Thymus (tissue), 14 donors: ENCODE data around the gene LRRC8A. TPM values are rescaled to one million over a fixed set of nuclear protein-coding genes. Genes with fewer than 3 reads are reported as not detected.

Source experiments
- DNase-seq, 9 donors: peaks; one replicate each; pipeline ENCODE4 v3.0.0-alpha.2; 2013; ENCODE audit warnings: low spot score in 9 of 9, low read depth in 6 of 9, missing footprints in 1 of 9
- H3K27ac ChIP-seq, 2 donors: one replicate each; pipeline ENCODE4 v1.5.1; 2013; ENCODE audit warnings: control low read depth in 1 of 2, low read depth in 1 of 2, low read length in 1 of 2, mild to moderate bottlenecking in 1 of 2, moderate library complexity in 1 of 2
- H3K27me3 ChIP-seq, 2 donors: one replicate each; pipeline ENCODE4 v1.5.1; 2013; ENCODE audit warnings: low read length in 1 of 2; ENCODE audit not compliant: control insufficient read depth in 2 of 2, insufficient read depth in 1 of 2
- H3K36me3 ChIP-seq, 2 donors: one replicate each; pipeline ENCODE4 v1.5.1; 2013; ENCODE audit warnings: low read length in 1 of 2, mild to moderate bottlenecking in 1 of 2, moderate library complexity in 1 of 2; ENCODE audit not compliant: control insufficient read depth in 2 of 2, insufficient read depth in 2 of 2
- H3K4me1 ChIP-seq, 2 donors: one replicate each; pipeline ENCODE4 v1.5.1; 2013; ENCODE audit warnings: low read length in 2 of 2; ENCODE audit not compliant: control insufficient read depth in 2 of 2, insufficient read depth in 2 of 2
- H3K4me3 ChIP-seq, 2 donors: one replicate each; pipeline ENCODE4 v1.5.1; 2013; ENCODE audit warnings: low read length in 2 of 2, control low read depth in 1 of 2, mild to moderate bottlenecking in 1 of 2
- H3K9me3 ChIP-seq, 2 donors: one replicate each; pipeline ENCODE4 v1.5.1; 2013; ENCODE audit warnings: low read length in 1 of 2, mild to moderate bottlenecking in 1 of 2; ENCODE audit not compliant: control insufficient read depth in 2 of 2, insufficient read depth in 1 of 2
- WGBS: extraction: QIAGEN DNeasy Blood & Tissue Kit; methylation state at CpG from one replicate; pipeline ENCODE4 v1.1.7; 2013; 5-methylcytosine and 5-hydroxymethylcytosine counted together
- long read RNA-seq, 10 donors: transcript quantifications; one replicate each; lab custom pipeline, GENCODE V29; 2026
- polyA plus RNA-seq: library from polyadenylated mRNA; stranded (reverse); fragments of 200-250 nt; gene quantifications from one replicate; pipeline ENCODE4 v1.2.3, GENCODE V29; 2013
- total RNA-seq: library from RNA; stranded (reverse); fragments of 120-200 nt; gene quantifications from one replicate; pipeline ENCODE4 v1.2.4, GENCODE V29; 2013
- donor health status: healthy.

Gene LRRC8A
- total RNA-seq, result 9.5 TPM
- polyA plus RNA-seq, result 10.3 TPM
- long read RNA-seq, donor 1, result 0 reads
- long read RNA-seq, donor 2, result 0 reads
- long read RNA-seq, donor 3, full-length matches to known transcripts, result 2 of 2 reads
- long read RNA-seq, donor 3, partial matches to known transcripts, result 0 of 2 reads
- long read RNA-seq, donor 3, other reads (novel, unspliced or antisense), result 0 of 2 reads
- long read RNA-seq, donor 4, full-length matches to known transcripts, result 1 of 9 reads
- long read RNA-seq, donor 4, partial matches to known transcripts, result 8 of 9 reads
- long read RNA-seq, donor 4, other reads (novel, unspliced or antisense), result 0 of 9 reads
- long read RNA-seq, donor 5, full-length matches to known transcripts, result 2 of 2 reads
- long read RNA-seq, donor 5, partial matches to known transcripts, result 0 of 2 reads
- long read RNA-seq, donor 5, other reads (novel, unspliced or antisense), result 0 of 2 reads
- long read RNA-seq, donor 6, full-length matches to known transcripts, result 1 of 1 reads
- long read RNA-seq, donor 6, partial matches to known transcripts, result 0 of 1 reads
- long read RNA-seq, donor 6, other reads (novel, unspliced or antisense), result 0 of 1 reads
- long read RNA-seq, donor 7, result 0 reads
- long read RNA-seq, donor 8, result 0 reads
- long read RNA-seq, donor 9, result 0 reads
- long read RNA-seq, donor 10, full-length matches to known transcripts, result 1 of 7 reads
- long read RNA-seq, donor 10, partial matches to known transcripts, result 6 of 7 reads
- long read RNA-seq, donor 10, other reads (novel, unspliced or antisense), result 0 of 7 reads

DNA sequence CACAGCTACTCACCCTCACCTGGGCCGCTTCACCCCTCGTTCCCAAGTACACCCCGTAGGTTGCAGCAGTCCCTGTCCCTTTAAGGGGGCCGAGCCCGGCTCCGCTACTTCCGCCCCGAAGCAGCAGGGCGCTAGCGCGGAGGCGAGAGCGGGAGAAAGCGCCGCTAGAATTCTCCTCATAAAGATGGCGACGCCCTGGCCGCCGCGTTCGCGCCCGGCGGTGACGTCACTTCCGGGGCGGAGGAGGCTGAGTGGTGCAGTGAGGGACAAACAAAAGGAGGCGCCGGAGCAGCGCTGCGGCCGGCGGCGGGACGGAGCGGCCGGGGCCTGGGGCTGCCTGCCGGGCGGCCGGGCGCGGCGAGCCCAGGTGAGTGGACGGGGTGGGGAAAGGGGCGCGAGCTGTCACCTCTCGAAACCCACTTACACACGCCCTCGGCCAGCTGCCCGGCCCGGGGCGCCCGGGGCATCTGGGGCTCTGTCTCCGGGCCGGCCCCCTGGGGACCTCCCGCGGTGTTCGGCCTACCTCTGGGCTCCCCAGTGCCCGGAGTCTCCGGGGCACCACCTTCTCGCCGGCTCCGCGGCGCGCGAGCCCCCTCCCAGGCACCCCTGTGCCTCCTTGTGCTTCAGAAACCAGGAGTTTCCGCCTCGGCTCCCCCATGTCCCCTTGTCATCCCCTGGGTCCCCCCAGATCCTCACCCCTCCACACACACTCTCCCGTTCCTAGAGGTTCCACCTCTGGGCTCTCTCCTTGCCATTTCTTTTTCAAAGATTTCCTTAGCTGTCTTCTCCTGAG lies at the start of gene LRRC8A, which contains the start of gene KYAT1:
Gene LRRC8A, plus strand, starts transcription at position 250 of the 793 bp plus-strand sequence. CDS start 25,032 bp downstream, outside the sequence.
Gene KYAT1, minus strand, starts transcription at position 67 of the 793 bp plus-strand sequence. CDS start 36,545 bp downstream, outside the sequence.
- DNase-seq, result peak; percentile 90 to 99 (median 96)
- H3K4me1 ChIP-seq, result peaks cover 7 to 22% of the 10 kb centered on the region in 2 donors

GRCh38 chr9:128833696-128834095 lies 48.2 kb upstream of the LRRC8A start:
- Histone ChIP-seq H3K27ac (no peak overlapping the region), H3K9me3 (peaks cover 0 to 6% of the 10 kb centered on the region in 2 donors), H3K36me3 (peaks cover 7 to 28% of the 10 kb centered on the region in 2 donors), H3K4me1 (peaks cover 2 to 12% of the 10 kb centered on the region in 2 donors), H3K27me3 (no peaks in the 10 kb centered on the region), H3K4me3 (no peak overlapping the region)
- WGBS, result 96% methylated on average over 10 of the region's 10 CpGs
- no peak for DNase-seq

More for the DNA sequence above, at the start of gene LRRC8A, which contains the start of gene KYAT1:
- peak within 1 kb of the TSS; percentile 77 to 90 for H3K27ac ChIP-seq
- H3K36me3 ChIP-seq, result peaks cover 13 to 18% of the 10 kb centered on the region in 2 donors
- under 1% methylated on average over 70 of the region's 70 CpGs for WGBS
- H3K4me3 ChIP-seq, result peak within 1 kb of the TSS; percentile 92 to 95
- no peaks in the 10 kb centered on the region for H3K27me3 ChIP-seq
- H3K9me3 ChIP-seq, result peaks cover 0 to 6% of the 10 kb centered on the region in 2 donors

- Histone ChIP-seq H3K4me3 (no peak overlapping the region), H3K36me3 (peaks cover 7 to 28% of the 10 kb centered on the region in 2 donors), H3K27ac (no peak overlapping the region), H3K9me3 (no peaks in the 10 kb centered on the region), H3K27me3 (no peaks in the 10 kb centered on the region), H3K4me1 (no peaks in the 10 kb centered on the region)
- 98% methylated on average over 28 of the region's 28 CpGs for WGBS
- no peak for DNase-seq
These were observed 46.4 kb upstream of the LRRC8A start for GRCh38 chr9:128835246-128836210.

DNA sequence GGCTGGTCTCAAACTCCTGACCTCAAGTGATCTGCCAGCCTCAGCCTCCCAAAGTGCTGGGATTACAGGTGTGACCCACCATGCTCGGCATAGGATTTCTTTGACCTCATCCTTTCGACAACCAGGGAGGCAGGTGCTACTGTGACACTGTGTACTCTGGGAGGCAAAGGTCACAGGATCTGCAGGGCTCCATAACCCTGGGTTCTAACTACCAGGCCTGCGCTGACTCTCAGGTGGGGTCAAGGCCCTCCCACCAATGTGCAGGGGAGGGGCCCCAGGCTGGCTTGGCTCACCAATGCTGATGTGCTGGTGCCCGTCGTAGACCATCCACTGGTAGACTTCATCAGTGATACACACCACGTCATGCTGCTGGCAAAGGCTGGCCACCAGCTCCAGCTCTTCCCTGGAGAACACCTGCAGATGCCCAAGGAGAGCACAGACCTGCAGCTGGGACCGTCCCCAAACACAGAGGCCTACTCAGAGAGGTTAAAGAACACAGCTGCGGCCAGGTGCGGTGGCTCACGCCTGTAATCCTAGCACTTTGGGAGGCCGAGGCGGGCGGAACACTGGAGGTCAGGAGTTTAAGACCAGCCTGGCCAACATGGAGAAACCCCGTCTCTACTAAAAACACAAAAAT lies 45.3 kb upstream of the LRRC8A start:
- no peak overlapping the region for H3K27ac ChIP-seq
- H3K27me3 ChIP-seq, result no peaks in the 10 kb centered on the region
- H3K4me3 ChIP-seq, result no peak overlapping the region
- WGBS, result 94% methylated on average over 14 of the region's 14 CpGs
- H3K36me3 ChIP-seq, result peaks cover 8 to 28% of the 10 kb centered on the region in 2 donors
- no peak for DNase-seq
- H3K4me1 ChIP-seq, result no peaks in the 10 kb centered on the region
- H3K9me3 ChIP-seq, result no peaks in the 10 kb centered on the region

GRCh38 chr9:128838338-128838737 lies 43.6 kb upstream of the LRRC8A start:
- H3K9me3 ChIP-seq, result no peaks in the 10 kb centered on the region
- no peaks in the 10 kb centered on the region for H3K4me1 ChIP-seq
- no peak for DNase-seq
- no peak overlapping the region for H3K4me3 ChIP-seq
- H3K27me3 ChIP-seq, result no peaks in the 10 kb centered on the region
- WGBS, result 95% methylated on average over 3 of the region's 3 CpGs
- peaks cover 11 to 30% of the 10 kb centered on the region in 2 donors for H3K36me3 ChIP-seq
- no peak overlapping the region for H3K27ac ChIP-seq

- WGBS, result 97% methylated on average over 1 of the region's 1 CpG
- Histone ChIP-seq H3K27me3 (no peaks in the 10 kb centered on the region), H3K27ac (no peak overlapping the region), H3K36me3 (peaks cover 4 to 20% of the 10 kb centered on the region in 2 donors), H3K9me3 (no peaks in the 10 kb centered on the region), H3K4me1 (no peaks in the 10 kb centered on the region), H3K4me3 (no peak overlapping the region)
- DNase-seq, result no peak
These were observed 41.4 kb upstream of the LRRC8A start for GRCh38 chr9:128840524-128840923.

DNA sequence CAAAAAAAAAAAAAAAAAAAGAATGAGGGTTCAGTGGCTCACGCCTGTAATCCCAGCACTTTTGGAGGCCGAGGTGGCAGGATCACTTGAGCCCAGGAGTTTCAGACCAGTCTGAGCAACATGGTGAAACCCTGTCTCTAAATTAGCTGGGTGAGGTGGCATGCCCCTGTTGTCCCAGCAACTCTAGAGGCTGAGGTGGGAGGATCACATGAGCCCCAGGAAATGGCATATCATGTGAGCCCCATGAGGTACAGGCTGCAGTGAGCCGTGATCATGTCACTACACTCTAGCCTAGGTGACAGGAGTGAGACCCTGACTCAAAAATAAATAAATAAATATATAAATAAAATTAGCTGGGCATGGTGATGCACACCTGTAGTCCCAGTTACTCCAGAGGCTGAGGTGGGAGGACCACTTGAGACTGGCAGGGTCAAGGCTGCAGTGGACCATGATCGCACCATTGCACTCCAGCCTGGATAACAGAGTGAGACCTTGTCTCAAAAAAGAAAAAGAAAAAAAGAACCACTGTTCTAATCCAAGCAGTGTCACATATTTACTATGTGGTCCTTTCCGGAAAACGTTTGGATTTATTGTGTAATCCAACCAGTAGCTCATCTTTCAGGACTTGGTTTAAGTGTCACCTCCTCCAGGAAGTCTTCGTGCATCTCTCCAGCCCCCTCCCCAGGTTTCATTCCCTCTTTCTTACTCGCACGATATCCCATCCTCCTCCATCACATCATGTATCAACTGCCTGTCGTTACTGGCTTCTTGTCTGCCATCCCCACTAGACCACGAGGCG lies 40.0 kb upstream of the LRRC8A start:
- Histone ChIP-seq H3K27me3 (no peaks in the 10 kb centered on the region), H3K27ac (no peak overlapping the region), H3K4me1 (peaks cover 2 to 4% of the 10 kb centered on the region in 2 donors), H3K36me3 (peaks cover 5 to 13% of the 10 kb centered on the region in 2 donors), H3K9me3 (peaks cover 0 to 3% of the 10 kb centered on the region in 2 donors), H3K4me3 (no peak overlapping the region)
- no peak for DNase-seq
- WGBS, result 96% methylated on average over 12 of the region's 12 CpGs
